Activated T-cell treated with anti-CD3 and anti-CD28 coated beads, Interleukin-2, amount 50 U/mL, for 4 hours (primary cell): ENCODE data around the gene BTBD6. TPM values are rescaled to one million over a fixed set of nuclear protein-coding genes. Genes with fewer than 3 reads are reported as not detected.

Source experiments
- ATAC-seq, 2 donors: fragments of 200-7000 bp; cut with Tn5 transposase; one replicate each; pipeline ENCODE4 v1.10.0; 2021
- DNase-seq: peaks from one replicate; pipeline ENCODE4 v3.0.0-alpha.2; 2020
- H3K27me3 Mint-ChIP-seq: one replicate; pipeline ENCODE4 v1.8.0; 2021; ENCODE audit warnings: low read depth, mixed read lengths
- H3K36me3 Mint-ChIP-seq: one replicate; pipeline ENCODE4 v1.8.0; 2022; ENCODE audit warnings: mixed read lengths; ENCODE audit not compliant: insufficient read depth
- H3K4me1 Mint-ChIP-seq: one replicate; pipeline ENCODE4 v1.8.0; 2021; ENCODE audit warnings: low read depth, mixed read lengths
- H3K4me3 Mint-ChIP-seq: one replicate; pipeline ENCODE4 v1.8.0; 2021; ENCODE audit warnings: mild to moderate bottlenecking, moderate library complexity, mixed read lengths
- H3K9me3 Mint-ChIP-seq: one replicate; pipeline ENCODE4 v1.8.0; 2021; ENCODE audit warnings: mixed read lengths
- total RNA-seq, 3 donors: library from RNA; stranded (reverse); gene quantifications; one replicate each; pipeline ENCODE4 v1.2.1, GENCODE V29; 2021

The BTBD6 gene
- total RNA-seq, 3 donors from 2014 or later, result 29.4 to 33.9 (median 33.0) TPM

GRCh38 chr14:105217774-105218173, 30.6 kb upstream of the BTBD6 start:
- ATAC-seq, result no peak
- Mint-ChIP-seq H3K4me1 (no peaks in the 10 kb centered on the region), H3K36me3 (peaks cover 31% of the 10 kb centered on the region), H3K27me3 (no peaks in the 10 kb centered on the region), H3K9me3 (no peaks in the 10 kb centered on the region), H3K4me3 (no peak overlapping the region)
- DNase-seq, result no peak

- DNase-seq, result no peak
- Mint-ChIP-seq H3K9me3 (no peaks in the 10 kb centered on the region), H3K27me3 (no peaks in the 10 kb centered on the region), H3K36me3 (peaks cover 39% of the 10 kb centered on the region), H3K4me1 (no peaks in the 10 kb centered on the region), H3K4me3 (no peak overlapping the region)
- no peak for ATAC-seq
These were observed 29.7 kb upstream of the BTBD6 start for GRCh38 chr14:105218611-105219010.

- no peak for ATAC-seq
These were observed 29.2 kb upstream of the BTBD6 start for GRCh38 chr14:105219043-105219612.

GRCh38 chr14:105219753-105220152, 28.6 kb upstream of the BTBD6 start:
- Mint-ChIP-seq H3K36me3 (peaks cover 41% of the 10 kb centered on the region), H3K4me3 (no peak overlapping the region), H3K9me3 (no peaks in the 10 kb centered on the region), H3K4me1 (no peaks in the 10 kb centered on the region), H3K27me3 (no peaks in the 10 kb centered on the region)
- no peak for ATAC-seq
- no peak for DNase-seq

More at GRCh38 chr14:105219043-105219612, 29.2 kb upstream of the BTBD6 start:
- H3K36me3 Mint-ChIP-seq, result peaks cover 41% of the 10 kb centered on the region
- no peaks in the 10 kb centered on the region for H3K4me1 Mint-ChIP-seq
- H3K9me3 Mint-ChIP-seq, result no peaks in the 10 kb centered on the region
- no peak overlapping the region for H3K4me3 Mint-ChIP-seq
- no peak for DNase-seq
- H3K27me3 Mint-ChIP-seq, result no peaks in the 10 kb centered on the region

DNA sequence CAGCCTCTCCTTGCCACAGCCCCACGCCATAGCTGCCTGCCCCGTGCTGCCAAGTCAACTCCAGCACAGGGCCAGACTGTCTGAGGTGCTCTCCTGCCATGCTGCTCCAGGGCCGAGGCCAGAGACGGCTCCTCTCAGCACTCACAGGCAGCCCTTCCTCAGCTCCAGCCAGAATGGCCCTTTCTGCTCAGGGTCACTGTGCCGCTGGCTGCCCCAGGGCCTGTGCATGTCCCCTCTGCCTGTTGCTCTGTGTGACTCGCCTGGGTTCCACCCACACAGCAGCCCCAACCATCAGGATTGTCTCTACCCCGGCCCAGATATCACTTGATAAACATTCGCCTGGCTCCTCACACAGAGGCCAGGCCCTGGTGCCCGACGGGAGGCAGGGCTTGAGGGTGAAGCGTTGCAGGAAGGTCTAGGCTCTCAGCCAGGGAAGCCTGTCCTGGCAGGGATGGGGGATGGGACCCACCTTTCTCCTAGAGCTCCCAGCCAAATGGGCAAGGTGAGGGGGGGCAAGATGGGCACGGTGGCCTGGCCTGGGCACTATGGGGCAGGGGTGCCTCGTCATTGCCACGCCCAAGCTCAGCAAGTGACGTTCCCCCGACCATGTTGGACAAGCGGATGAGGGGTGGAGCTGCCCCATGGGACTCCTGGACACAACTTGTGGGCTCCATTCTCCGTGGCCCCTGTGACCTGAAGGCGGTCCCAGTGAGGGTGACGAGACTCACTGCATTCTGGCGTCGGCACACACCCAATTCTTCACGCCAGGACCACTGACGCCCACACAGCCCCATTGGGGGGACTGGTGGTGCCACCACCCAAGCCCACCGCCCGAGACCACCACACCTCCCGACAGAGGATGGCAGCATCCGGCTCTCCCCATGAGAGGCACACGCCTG, 27.4 kb upstream of the BTBD6 start:
- Mint-ChIP-seq H3K36me3 (peaks cover 39% of the 10 kb centered on the region), H3K4me1 (no peaks in the 10 kb centered on the region), H3K4me3 (no peak overlapping the region), H3K27me3 (no peaks in the 10 kb centered on the region), H3K9me3 (no peaks in the 10 kb centered on the region)
- no peak for DNase-seq
- no peak for ATAC-seq

- Mint-ChIP-seq H3K27me3 (no peaks in the 10 kb centered on the region), H3K4me3 (no peak overlapping the region), H3K4me1 (no peaks in the 10 kb centered on the region), H3K9me3 (no peaks in the 10 kb centered on the region), H3K36me3 (peaks cover 37% of the 10 kb centered on the region)
- DNase-seq (no peak), ATAC-seq (no peak)
These were observed 26.6 kb upstream of the BTBD6 start for GRCh38 chr14:105221598-105222178.

DNA sequence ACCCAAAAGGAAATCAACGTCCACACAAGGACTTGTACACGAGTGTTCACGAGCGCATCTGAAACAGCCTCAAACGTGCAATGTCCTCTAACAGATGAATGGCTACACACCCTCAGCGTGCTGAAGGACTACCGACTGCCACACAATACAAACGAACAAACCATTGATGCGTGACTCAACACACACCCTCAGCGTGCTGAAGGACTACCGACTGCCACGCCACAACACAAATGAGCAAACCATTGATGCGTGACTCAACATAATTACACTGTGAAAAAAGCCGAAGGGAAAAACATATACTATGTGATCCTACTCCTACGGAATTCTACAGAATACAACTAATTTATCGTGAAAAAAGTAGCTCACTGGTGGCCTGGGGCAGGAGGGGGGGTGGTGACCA, 25.1 kb upstream of the BTBD6 start:
- Mint-ChIP-seq H3K36me3 (peaks cover 37% of the 10 kb centered on the region), H3K9me3 (no peaks in the 10 kb centered on the region), H3K4me1 (no peaks in the 10 kb centered on the region)

DNA sequence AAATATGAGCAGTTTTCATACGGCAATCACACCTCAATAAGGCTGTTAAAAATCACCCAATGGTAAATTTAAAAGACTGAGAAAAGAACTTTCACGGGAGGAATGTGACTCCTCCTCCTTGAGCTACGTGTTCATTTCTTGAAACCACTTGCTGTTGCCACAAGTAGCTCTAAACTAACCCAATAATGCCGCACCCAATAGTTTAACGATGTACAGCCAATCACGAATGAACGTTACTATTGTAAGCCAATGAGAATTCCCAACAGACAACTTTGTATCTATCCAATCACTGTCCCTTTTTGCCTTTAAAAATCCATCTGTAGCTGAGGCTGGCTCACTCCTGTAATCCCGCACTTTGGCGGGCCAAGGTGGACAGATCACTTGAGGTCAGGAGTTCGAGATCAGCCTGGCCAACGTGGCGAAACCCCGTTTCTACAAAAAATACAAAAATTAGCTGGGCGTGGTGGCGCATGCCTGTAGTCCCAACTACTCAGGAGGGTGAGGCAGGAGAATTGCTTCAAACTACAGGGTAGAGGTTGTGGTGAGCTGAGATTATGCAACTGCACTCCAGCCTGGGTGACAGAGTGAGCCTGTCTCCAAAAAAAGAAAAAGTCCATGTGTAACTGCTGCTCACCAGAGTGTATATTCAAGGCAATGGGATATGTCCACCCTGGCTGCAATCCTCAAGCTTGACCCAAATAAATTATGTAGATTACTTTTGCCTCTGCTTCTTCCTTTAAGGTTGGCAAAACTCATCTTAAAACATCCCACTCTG, 24.4 kb upstream of the BTBD6 start:
- Mint-ChIP-seq H3K4me3 (no peak overlapping the region), H3K36me3 (peaks cover 34% of the 10 kb centered on the region)
- ATAC-seq, result no peak

More for the DNA sequence above, 25.1 kb upstream of the BTBD6 start:
- ATAC-seq (no peak), DNase-seq (no peak)
- no peak overlapping the region for H3K4me3 Mint-ChIP-seq
- H3K27me3 Mint-ChIP-seq, result no peaks in the 10 kb centered on the region

GRCh38 chr14:105224845-105225570, 23.3 kb upstream of the BTBD6 start:
- Mint-ChIP-seq H3K36me3 (peaks cover 28% of the 10 kb centered on the region), H3K27me3 (no peaks in the 10 kb centered on the region), H3K4me3 (no peak overlapping the region), H3K9me3 (no peaks in the 10 kb centered on the region), H3K4me1 (no peaks in the 10 kb centered on the region)
- no peak for DNase-seq
- no peak for ATAC-seq

More for the DNA sequence above, 24.4 kb upstream of the BTBD6 start:
- DNase-seq, result no peak
- no peaks in the 10 kb centered on the region for H3K9me3 Mint-ChIP-seq
- H3K27me3 Mint-ChIP-seq, result no peaks in the 10 kb centered on the region
- no peaks in the 10 kb centered on the region for H3K4me1 Mint-ChIP-seq

GRCh38 chr14:105226198-105226597, 22.1 kb upstream of the BTBD6 start:
- H3K4me1 Mint-ChIP-seq, result no peaks in the 10 kb centered on the region
- H3K4me3 Mint-ChIP-seq, result no peak overlapping the region
- H3K36me3 Mint-ChIP-seq, result peaks cover 21% of the 10 kb centered on the region
- ATAC-seq, result no peak
- H3K9me3 Mint-ChIP-seq, result no peaks in the 10 kb centered on the region
- no peaks in the 10 kb centered on the region for H3K27me3 Mint-ChIP-seq
- DNase-seq, result no peak

DNA sequence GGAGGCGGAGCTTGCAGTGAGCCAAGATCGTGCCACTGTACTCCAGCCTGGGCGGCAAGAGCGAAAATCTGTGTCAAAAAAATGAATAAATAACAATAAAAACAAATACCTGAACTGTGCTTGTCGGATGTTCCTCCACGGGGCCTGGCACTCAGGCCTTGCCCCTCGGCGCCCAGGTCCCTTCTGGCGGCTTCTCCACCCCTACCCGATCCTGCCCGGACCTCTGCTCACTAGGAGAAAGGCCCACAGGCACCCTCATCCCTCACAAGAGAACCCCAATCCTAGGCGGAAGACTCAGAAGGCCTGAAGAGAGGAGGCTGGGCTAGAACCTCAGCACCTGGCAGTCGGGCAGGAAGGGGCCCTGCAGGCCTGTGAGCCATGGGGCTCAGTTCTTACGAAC, 21.0 kb upstream of the BTBD6 start:
- no peaks in the 10 kb centered on the region for H3K4me1 Mint-ChIP-seq
- H3K9me3 Mint-ChIP-seq, result no peaks in the 10 kb centered on the region
- ATAC-seq (no peak), DNase-seq (no peak)
- H3K36me3 Mint-ChIP-seq, result peaks cover 14% of the 10 kb centered on the region
- H3K4me3 Mint-ChIP-seq, result no peak overlapping the region
- H3K27me3 Mint-ChIP-seq, result no peaks in the 10 kb centered on the region

DNA sequence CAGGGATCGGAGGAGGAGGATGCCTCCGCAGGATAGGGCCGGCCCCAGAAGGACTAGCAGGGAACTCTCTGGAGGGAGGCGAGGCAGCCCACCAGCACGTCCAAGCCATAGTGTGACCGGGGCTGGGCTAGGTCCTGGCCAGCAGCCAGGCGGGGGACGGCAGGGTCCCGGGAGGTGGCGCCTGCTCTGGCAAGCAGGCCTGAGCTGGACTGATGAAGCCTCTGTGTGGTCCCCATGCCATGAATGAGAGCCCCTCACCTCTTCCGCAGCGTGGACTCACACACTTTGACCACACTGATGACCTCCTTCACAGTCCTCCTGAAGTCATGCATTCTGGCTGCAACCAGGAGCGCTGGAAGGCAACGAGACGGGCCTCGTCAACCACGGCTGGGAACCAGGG, 19.8 kb upstream of the BTBD6 start:
- H3K27me3 Mint-ChIP-seq, result no peaks in the 10 kb centered on the region
- no peaks in the 10 kb centered on the region for H3K9me3 Mint-ChIP-seq
- no peak overlapping the region for H3K4me3 Mint-ChIP-seq
- no peak for ATAC-seq
- H3K36me3 Mint-ChIP-seq, result peaks cover 6% of the 10 kb centered on the region
- DNase-seq, result no peak
- no peaks in the 10 kb centered on the region for H3K4me1 Mint-ChIP-seq

GRCh38 chr14:105229099-105229655, 19.2 kb upstream of the BTBD6 start:
- Mint-ChIP-seq H3K4me1 (no peaks in the 10 kb centered on the region), H3K9me3 (no peaks in the 10 kb centered on the region), H3K36me3 (peaks cover 4% of the 10 kb centered on the region), H3K4me3 (no peak overlapping the region), H3K27me3 (no peaks in the 10 kb centered on the region)
- DNase-seq, result no peak
- no peak for ATAC-seq
